NCI-H2171 treated with DMSO at 0.1 percent for 48 hours (cell line): ENCODE data around the gene SFI1.
"Not testable (repeated sequence)": the region's sequence is repeated elsewhere in the genome, so short reads cannot be mapped to it uniquely, and the experiment has no call there.

Source experiments
- DNase-seq: peaks from one replicate; lab custom pipeline; 2025; lab: John Stamatoyannopoulos, UW

The SFI1 gene

GRCh38 chr22:31544481-31545480, 48.4 kb downstream of the SFI1 start:
- peak; percentile 51 for DNase-seq

- no peak for DNase-seq
Measured at GRCh38 chr22:31550871-31551370, 54.6 kb downstream of the SFI1 start.

- peak; percentile 36 for DNase-seq
Measured at GRCh38 chr22:31556627-31557203, 60.4 kb downstream of the SFI1 start.

GRCh38 chr22:31558546-31558945, 62.2 kb downstream of the SFI1 start:
- not testable (repeated sequence) for DNase-seq

DNA sequence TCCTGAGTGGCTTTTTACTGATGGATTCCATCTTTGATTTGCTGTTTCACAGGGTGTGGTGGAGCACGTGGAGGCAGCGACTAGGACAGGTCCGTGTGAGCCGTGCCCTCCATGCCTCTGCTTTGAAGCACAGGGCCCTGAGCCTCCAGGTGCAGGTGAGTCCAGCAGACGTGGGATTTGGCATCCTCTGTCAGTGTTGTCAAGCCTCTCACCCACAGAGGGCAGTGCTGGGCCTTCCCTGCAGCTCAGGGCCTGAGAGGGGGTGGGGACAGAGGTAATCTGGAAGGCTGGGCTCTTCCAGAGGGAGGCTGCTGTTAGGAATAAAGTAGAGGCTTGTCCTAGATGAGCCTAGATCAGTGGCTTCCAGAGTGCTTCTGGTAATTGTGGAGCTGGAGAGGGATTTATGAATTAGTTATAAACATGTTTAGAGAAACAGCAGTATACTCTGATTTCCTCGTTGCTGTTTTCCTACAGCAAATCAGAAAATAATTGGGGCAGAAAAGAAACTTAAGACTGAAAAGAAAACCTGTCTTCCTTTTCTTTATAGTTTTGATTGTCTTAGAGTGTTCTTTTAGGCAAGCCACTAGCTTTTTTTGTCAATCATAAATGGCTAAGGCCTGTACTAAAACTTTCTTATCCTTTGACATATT, 65.0 kb downstream of the SFI1 start:
- peak; percentile 73 for DNase-seq

DNA sequence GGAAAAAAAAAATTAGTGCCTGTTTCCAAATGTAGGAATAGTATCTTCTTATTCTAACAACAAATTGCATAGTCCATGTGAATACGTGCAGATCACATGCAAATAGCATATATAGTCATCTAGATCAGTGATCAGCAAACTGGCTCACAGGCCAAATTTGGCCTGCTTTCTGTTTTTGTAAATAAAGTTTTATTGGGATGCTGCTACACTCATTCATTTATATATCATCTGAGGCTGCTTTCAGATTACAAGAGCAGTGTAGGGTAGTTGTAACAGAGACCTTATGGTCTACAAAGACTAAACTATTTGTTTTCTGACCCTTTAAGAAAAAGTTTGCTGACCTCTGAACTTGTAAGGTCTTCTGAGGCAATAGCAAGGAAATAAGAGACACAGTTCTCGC, 65.6 kb downstream of the SFI1 start:
- DNase-seq: no peak

GRCh38 chr22:31566484-31566883, 70.1 kb downstream of the SFI1 start:
- no peak for DNase-seq

GRCh38 chr22:31567196-31567595, 70.9 kb downstream of the SFI1 start:
- DNase-seq: no peak

DNA sequence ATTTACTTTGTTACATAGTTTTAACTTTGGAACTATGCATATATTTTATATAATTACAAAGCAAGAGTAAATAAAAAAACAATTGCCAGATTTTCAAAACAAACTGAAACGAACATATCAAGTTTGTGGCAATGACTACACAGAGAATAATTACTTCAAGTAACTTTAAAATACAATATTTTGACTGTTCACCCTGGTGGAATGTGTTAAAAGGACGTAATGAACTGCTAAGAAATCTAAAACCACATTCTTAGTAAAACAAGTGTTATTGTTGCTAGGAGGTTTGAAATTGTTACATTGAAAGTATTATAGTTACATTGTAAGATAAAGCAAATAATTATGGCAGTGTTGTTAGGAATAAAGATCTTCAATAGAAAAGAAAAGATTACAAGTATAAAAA, 71.4 kb downstream of the SFI1 start:
- DNase-seq: no peak

DNA sequence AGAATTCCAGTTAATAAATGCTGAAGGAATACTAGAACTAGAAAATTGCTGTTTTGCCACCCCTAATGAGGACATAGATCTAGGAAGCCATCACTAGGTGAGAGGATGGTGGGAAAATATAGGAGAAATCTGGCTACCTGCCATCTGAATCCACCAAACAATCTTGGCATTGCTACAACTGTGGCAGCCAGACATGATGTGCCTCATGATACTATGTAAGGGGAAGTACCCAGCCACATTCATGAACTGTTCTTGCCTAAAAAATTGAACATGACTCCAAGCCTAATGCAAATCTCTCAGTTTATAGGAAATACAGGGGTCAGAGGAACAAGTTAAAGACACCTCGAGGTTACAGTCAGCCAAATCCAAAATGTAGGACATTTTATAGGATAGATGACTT, 72.8 kb downstream of the SFI1 start:
- DNase-seq: peak; percentile 37

DNA sequence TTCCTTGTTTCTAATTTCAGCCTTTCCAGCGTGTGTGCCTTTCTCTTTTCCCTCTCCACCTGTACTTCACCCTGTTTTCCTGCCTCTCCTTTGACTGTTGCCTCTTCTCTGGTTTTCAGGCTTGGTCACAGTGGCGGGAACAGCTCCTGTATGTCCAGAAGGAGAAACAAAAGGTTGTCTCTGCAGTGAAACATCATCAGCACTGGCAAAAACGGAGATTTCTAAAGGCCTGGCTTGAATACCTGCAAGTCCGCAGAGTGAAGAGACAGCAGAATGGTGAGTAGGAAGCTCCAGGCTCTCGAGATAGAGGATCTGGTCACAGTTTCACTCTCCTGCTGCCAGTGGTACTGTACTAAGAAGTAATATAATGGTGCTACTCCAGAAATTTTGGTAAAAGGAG, 76.6 kb downstream of the SFI1 start:
- DNase-seq: no peak

- DNase-seq: no peak
Measured at GRCh38 chr22:31574055-31574670, 77.8 kb downstream of the SFI1 start.

DNA sequence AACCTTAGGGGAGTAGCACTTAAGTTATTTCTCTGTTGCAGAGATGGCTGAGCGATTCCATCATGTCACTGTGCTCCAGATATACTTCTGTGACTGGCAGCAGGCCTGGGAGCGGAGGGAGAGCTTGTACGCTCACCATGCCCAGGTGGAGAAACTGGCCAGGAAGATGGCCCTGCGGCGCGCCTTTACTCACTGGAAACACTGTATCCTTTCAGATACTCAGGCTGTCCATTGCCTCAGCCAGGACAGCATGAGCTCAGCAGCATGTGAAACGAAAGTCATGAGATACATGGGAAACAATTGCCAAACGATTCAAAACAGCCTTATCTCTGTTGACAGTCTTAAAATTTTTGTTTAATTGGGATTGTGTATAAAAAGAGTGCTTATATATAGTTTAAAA, 78.9 kb downstream of the SFI1 start:
- DNase-seq: no peak

DNA sequence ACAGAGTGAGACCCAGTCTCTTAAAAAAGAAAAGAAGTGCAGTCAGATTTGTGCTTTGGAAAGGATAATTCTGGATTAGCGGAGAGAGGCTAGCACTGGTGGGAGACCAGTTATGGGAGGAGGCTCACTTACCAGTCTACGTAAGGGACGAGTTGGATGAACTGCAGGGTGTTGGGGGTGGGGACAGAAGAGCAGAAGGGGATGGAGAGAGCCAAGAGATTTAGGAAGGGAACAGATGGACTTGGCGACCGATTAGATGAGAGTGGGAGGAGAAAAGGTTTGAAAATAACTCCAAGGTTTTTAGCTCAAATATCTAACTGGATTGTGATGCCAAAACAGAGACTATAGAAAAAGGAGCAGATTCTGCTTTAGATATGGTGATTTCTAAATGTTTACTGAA, 81.4 kb downstream of the SFI1 start:
- no peak for DNase-seq

GRCh38 chr22:31578171-31578570, 81.8 kb downstream of the SFI1 start:
- DNase-seq: no peak

DNA sequence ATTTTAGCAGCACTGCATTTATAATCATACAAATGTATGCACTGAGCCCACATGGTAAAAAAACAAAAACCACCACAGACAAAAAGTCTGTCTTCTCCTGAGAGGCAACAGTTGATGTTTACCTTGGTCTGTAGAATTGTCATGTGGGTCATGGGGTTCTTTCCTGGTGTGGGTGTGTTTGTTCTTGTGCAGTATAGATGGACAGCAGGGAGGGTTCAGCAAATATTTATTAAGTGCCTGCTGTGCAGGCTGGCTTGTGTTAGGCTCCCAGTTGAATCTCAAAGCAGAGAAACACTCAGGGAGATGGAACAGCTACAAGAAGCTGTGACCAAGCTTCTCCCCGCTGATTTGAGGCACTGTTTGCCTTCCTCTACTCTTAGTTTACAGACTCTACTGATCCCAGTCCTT, 83.5 kb downstream of the SFI1 start:
- no peak for DNase-seq

- no peak for DNase-seq
Measured at GRCh38 chr22:31583861-31584485, 87.6 kb downstream of the SFI1 start.

DNA sequence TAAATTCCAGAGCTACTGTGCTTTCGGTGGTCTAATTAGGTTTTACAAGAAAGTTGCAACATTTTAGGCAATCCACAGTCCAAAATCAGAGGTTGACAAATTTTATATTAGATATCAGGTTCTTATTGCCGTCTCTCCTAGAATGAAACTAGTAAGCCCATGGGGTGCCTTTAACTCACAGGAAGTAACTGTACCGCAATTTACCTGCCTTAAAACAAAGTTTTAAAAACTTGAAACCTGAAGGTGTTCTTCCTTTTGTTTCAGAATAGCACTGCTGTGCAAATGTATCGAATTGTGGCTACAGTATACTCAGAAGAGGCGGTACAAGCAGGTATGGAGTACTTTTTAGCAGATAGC, 88.4 kb downstream of the SFI1 start:
- DNase-seq: no peak

DNA sequence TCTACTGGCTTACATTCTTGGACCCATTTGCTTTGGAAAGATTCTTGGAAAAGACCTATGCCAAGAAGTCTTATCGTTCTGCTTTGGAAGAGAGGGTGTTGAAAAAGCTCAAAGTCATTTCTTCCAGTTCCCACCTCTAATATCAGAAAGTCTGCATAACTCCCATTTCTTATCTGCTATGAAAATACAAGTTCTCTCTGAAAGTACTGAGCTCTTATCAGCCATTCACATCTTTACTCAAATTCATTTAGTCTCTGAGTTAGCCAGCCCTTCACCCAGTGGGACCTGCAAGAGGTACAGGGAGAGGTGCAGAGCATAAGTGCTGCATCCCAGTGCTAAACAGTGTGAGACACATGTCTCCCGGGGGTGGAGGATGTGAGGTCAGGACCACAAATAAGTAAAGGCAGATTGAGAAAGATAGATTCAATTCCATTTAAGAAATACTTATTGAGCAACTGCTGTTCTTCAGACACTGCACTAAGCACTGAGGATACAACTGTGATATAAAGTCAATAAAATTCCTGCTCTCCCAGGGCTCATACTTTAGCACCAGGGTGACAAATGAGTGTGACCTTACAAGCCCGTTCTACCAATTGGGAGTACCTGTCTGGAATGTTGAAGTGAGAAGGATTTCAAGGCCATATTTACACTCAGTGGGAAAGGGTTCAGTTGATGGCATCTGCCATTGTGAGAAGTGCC, 89.0 kb downstream of the SFI1 start:
- DNase-seq: no peak

DNA sequence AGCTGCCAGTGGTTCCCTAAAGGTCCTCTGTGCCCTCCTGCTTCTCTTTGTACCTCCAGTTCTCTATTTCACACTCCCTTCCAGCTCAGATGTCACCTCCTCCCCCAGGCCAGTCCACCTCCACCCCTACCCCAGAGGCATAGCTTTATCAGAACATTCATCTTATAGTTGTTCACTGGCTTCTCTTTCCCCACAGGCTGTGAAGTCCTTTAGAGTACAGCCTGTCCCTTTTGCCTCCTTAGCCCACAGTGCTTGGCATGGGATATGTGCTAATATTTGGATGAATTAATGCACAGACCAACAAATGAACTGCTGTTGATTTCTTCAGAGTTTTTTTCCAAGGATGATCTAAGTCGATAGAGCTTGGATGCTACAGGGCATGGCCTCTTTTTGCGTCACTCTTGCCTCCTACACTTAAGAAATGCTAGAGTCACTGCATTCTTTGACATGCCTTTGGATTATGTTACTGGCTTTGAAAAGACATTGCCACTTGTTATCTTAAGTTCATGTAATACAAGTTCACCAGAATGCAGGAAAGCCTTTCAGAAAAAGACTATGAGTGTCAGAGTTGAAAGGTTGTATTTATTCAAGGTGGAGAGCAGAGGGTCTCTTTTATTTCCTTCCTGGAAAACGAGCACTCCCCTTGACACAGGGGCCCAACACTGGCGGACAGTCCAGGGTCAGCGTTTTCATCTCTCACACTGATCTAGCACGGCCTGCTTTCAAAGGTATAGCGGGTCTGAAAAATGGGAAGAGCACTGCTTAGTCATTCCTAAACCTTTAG, 90.0 kb downstream of the SFI1 start:
- DNase-seq: no peak
